ENCODE data around the gene LIMS2.

LIMS2 gene

DNA sequence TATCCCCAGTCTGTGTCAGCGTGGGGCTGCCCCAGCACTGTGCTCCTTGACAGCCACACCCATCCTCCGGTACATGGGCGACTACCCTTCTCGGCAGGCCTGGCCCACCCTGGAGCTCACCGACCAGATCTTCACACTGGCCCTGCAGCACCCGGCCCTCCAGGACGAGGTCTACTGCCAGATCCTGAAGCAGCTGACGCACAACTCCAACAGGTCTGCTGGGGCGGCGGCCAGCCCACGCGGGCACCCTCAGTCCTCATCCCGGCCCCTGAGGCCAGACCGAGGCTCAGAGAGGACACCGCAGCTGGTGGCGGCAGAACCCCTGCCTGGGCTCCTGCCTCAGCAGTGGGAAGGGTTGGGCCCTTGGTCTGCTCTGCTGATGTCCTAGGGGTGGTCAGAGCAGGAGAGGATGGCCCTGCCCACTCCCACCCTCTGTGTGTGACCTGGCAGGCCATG, 43.8 kb downstream of the LIMS2 start:
- H3K4me3 Mint-ChIP-seq: no peak overlapping the region
- H3K36me3 Mint-ChIP-seq: no peaks in the 10 kb centered on the region
- H3K27ac Mint-ChIP-seq: peak overlapping the region; percentile 97
- H3K4me1 Mint-ChIP-seq: peaks cover 78% of the 10 kb centered on the region
- H3K9me3 Mint-ChIP-seq: no peaks in the 10 kb centered on the region
- H3K27me3 Mint-ChIP-seq: no peaks in the 10 kb centered on the region
- no peak for ATAC-seq

DNA sequence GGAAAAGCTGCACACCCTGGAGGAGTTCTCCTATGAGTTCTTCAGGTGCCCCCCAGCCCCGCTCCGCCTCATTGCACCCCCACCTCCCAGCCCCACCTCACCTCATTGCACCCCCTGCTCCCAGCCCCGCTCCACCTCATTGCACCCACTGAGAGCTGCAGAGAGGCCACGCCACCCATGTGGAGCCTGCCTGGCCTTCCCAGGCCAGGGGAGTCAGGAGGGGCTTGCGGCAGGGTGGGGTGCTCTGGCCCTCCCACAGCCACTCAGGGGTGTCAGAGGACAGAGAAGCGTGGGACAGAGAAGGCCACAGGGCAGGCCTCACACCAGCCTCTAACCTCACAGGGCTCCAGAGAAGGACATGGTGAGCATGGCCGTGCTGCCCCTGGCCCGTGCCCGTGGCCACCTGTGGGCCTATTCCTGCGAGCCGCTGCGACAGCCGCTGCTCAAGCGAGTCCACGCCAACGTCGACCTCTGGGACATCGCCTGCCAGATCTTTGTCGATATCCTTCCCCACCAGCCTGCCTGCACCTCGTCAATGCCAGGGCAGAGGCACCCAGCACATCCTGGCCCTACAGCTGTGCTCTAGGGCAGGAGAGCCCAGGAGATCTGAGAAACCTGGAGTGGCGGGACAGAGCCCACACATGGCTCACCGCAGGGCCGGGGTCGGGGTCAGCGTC, 44.3 kb downstream of the LIMS2 start:
- peaks cover 78% of the 10 kb centered on the region for H3K4me1 Mint-ChIP-seq
- ATAC-seq: no peak
- H3K9me3 Mint-ChIP-seq: no peaks in the 10 kb centered on the region
- H3K27me3 Mint-ChIP-seq: no peaks in the 10 kb centered on the region
- no peak overlapping the region for H3K4me3 Mint-ChIP-seq
- H3K27ac Mint-ChIP-seq: peak overlapping the region; percentile 97
- H3K36me3 Mint-ChIP-seq: no peaks in the 10 kb centered on the region

- Mint-ChIP-seq H3K4me1 (peaks cover 75% of the 10 kb centered on the region), H3K9me3 (no peaks in the 10 kb centered on the region), H3K36me3 (no peaks in the 10 kb centered on the region), H3K4me3 (no peak overlapping the region), H3K27me3 (no peaks in the 10 kb centered on the region), H3K27ac (peak overlapping the region; percentile 97)
- ATAC-seq: no peak
Measured at GRCh38 chr2:127630096-127630863, 45.0 kb downstream of the LIMS2 start.

- ATAC-seq: no peak
- H3K27ac Mint-ChIP-seq: peak overlapping the region; percentile 97
- no peak overlapping the region for H3K4me3 Mint-ChIP-seq
- no peaks in the 10 kb centered on the region for H3K36me3 Mint-ChIP-seq
- H3K4me1 Mint-ChIP-seq: peaks cover 71% of the 10 kb centered on the region
- no peaks in the 10 kb centered on the region for H3K27me3 Mint-ChIP-seq
- H3K9me3 Mint-ChIP-seq: no peaks in the 10 kb centered on the region
Measured at GRCh38 chr2:127629637-127630036, 45.7 kb downstream of the LIMS2 start.

GRCh38 chr2:127628767-127629614, 46.3 kb downstream of the LIMS2 start:
- H3K4me1 Mint-ChIP-seq: peaks cover 71% of the 10 kb centered on the region
- no peak for ATAC-seq
- H3K27me3 Mint-ChIP-seq: no peaks in the 10 kb centered on the region
- no peaks in the 10 kb centered on the region for H3K9me3 Mint-ChIP-seq
- H3K36me3 Mint-ChIP-seq: no peaks in the 10 kb centered on the region
- H3K4me3 Mint-ChIP-seq: no peak overlapping the region
- peak overlapping the region; percentile 97 for H3K27ac Mint-ChIP-seq

GRCh38 chr2:127627740-127628571, 47.4 kb downstream of the LIMS2 start:
- ATAC-seq: no peak
- Mint-ChIP-seq H3K36me3 (no peaks in the 10 kb centered on the region), H3K27me3 (no peaks in the 10 kb centered on the region), H3K27ac (no peak overlapping the region), H3K9me3 (no peaks in the 10 kb centered on the region), H3K4me1 (peaks cover 70% of the 10 kb centered on the region), H3K4me3 (no peak overlapping the region)

DNA sequence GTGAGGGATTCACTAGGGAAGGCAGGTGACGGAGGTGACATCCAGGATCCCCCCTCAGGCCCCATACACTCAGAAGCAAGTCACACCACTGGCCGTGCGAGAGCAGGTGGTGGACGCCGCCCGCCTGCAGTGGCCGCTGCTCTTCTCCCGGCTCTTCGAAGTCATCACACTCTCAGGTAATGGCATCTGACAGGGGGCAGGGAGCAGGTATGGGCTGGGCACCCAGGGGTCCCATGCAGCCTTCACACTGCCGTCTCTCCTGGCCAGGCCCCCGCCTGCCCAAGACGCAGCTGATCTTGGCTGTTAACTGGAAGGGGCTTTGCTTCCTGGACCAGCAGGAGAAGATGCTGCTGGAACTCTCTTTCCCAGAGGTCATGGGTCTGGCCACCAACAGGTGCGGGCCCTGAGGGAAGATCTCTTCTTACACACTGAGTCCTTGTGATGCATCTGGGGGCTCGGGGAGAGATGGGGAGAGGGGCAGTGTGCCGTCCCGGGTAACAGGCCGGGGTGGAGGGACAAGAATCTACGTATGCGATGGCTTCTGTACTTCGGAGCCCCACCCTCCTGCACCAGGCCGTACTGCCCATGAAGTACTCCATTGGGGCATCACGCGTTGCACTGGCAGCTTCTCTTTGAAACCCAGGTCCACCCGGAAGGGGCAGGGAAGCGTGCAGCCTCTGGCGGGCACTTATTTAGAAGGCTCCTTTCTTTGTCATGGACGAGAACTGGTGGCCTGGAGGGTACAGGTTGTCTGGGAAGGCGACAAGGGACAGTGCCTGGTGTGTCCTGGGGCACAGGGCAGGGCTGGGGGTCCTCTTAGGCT, 48.2 kb downstream of the LIMS2 start:
- Mint-ChIP-seq H3K9me3 (no peaks in the 10 kb centered on the region), H3K27ac (peak overlapping the region; percentile 71), H3K4me1 (peaks cover 69% of the 10 kb centered on the region), H3K36me3 (no peaks in the 10 kb centered on the region), H3K27me3 (no peaks in the 10 kb centered on the region), H3K4me3 (no peak overlapping the region)
- ATAC-seq: no peak

DNA sequence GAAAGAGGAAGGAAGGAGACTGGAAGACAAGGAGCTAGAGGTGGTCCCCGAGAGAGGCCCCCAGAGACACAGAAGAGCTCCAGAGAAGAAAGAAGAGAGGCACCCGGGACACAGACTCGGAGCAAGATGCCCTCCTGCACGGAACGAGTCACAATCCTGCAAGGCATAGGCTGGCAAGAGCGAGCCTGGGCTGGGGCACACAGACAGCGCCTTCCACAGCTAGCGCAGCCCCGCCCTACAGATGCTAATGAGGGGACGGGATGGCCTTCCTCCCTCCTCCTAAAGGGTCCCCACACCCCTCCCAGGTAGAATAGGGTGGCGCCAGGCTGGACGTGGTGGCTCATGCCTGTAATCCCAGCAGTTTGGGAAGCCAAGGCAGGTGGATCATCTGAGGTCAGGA, 49.2 kb downstream of the LIMS2 start:
- no peak overlapping the region for H3K4me3 Mint-ChIP-seq
- H3K4me1 Mint-ChIP-seq: peaks cover 70% of the 10 kb centered on the region
- no peaks in the 10 kb centered on the region for H3K27me3 Mint-ChIP-seq
- no peaks in the 10 kb centered on the region for H3K36me3 Mint-ChIP-seq
- no peak for ATAC-seq
- peak overlapping the region; percentile 71 for H3K27ac Mint-ChIP-seq
- no peaks in the 10 kb centered on the region for H3K9me3 Mint-ChIP-seq

DNA sequence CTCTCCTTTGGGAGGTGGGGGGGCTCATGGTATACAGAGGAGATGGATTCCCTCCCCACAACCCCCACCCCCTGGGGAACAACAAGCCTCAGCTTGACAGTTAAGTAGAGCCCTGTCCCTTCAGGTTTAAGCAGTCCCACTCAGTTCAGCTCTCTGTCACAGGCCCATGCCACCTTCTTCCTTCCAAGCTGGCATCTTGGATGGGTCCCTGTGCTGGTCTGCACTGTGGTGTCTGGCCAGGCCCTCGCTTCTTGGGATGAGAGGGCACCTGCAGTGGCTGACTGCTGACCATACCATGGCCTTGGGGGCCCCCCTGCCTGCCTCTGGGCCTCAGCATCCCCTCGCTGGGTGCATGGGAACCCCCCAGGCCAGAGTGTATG, 49.8 kb downstream of the LIMS2 start:
- Mint-ChIP-seq H3K9me3 (no peaks in the 10 kb centered on the region), H3K4me1 (peaks cover 70% of the 10 kb centered on the region), H3K27me3 (no peaks in the 10 kb centered on the region), H3K27ac (peak overlapping the region; percentile 71), H3K36me3 (no peaks in the 10 kb centered on the region), H3K4me3 (no peak overlapping the region)
- no peak for ATAC-seq

- no peaks in the 10 kb centered on the region for H3K9me3 Mint-ChIP-seq
- no peaks in the 10 kb centered on the region for H3K27me3 Mint-ChIP-seq
- ATAC-seq: no peak
- H3K36me3 Mint-ChIP-seq: no peaks in the 10 kb centered on the region
- peak overlapping the region; percentile 66 for H3K27ac Mint-ChIP-seq
- no peak overlapping the region for H3K4me3 Mint-ChIP-seq
- peaks cover 70% of the 10 kb centered on the region for H3K4me1 Mint-ChIP-seq
Measured at GRCh38 chr2:127624756-127625571, 50.4 kb downstream of the LIMS2 start.

GRCh38 chr2:127624320-127624755, 51.0 kb downstream of the LIMS2 start:
- Mint-ChIP-seq H3K27me3 (no peaks in the 10 kb centered on the region), H3K4me3 (no peak overlapping the region), H3K4me1 (peaks cover 70% of the 10 kb centered on the region), H3K27ac (peak overlapping the region; percentile 66), H3K36me3 (no peaks in the 10 kb centered on the region), H3K9me3 (no peaks in the 10 kb centered on the region)
- no peak for ATAC-seq

DNA sequence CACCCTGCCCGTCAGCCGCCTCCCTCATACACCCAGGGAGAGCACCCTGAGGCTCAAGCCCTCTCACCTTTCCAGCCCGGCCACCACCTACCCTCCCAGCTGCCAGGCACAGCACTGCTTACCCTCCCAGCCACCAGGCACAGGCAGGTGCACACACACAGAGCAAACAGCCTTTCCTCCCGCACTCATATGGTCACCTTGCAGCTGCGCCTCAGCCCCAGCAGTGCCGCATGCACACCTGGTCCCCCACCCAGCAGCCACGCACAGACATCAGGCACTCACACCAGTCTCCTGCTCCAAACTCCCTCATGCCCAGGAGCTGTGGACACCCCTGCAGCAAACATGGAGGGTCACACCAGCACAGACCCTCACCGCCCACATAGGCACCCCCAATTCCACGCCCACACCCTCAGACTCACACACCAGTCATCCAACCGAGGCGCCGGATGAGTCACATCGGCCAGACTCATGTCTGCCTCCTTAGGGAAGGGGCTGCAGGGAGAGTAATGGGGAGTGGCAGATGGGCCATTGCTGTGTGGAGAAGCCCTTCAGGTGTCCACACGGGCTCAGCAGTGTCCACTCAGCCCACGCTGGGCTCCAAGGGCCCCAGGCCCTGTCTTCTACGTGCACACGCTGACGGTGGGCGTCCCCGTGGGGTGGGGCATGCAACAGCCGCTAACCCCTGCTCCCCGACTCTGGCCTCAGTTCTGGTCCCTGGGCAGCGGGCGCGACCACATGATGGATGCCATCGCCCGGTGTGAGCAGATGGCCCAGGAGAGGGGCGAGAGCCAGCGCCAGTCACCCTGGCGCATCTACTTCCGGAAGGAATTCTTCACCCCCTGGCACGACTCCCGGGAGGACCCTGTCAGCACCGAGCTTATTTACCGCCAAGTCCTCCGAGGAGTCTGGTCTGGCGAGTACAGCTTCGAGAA, 51.7 kb downstream of the LIMS2 start:
- H3K4me3 Mint-ChIP-seq: no peak overlapping the region
- ATAC-seq: no peak
- peaks cover 2% of the 10 kb centered on the region for H3K9me3 Mint-ChIP-seq
- peak overlapping the region; percentile 9 for H3K27ac Mint-ChIP-seq
- H3K4me1 Mint-ChIP-seq: peaks cover 73% of the 10 kb centered on the region
- no peaks in the 10 kb centered on the region for H3K27me3 Mint-ChIP-seq
- no peaks in the 10 kb centered on the region for H3K36me3 Mint-ChIP-seq

All from stimulated activated memory B cell treated with anti-CD40 and anti-IgM and Interleukin-4, amounts not matched to agents 10 μg/mL and 1 μg/mL and 100 μg/mL, for 72 hours (primary cell).